Measurements from ENCODE around the gene TMEM131.

GRCh38 chr2:97844311-97844859, 151.4 kb downstream of the TMEM131 start:
- TF ChIP-seq ELK1 (IDR thresholded peaks at IDR 0.05; ENCODE audit: low read depth, low read length) (no peak), POLR2A (IDR thresholded peaks at IDR 0.05; ENCODE audit: low read depth, low read length) (no peak), EP300 (IDR thresholded peaks at IDR 0.05; ENCODE audit: borderline replicate concordance in 1 of 2, control insufficient read depth in 1 of 2, low read depth in 2 of 2, low read length in 2 of 2) (no peak)

All from GM12878 (cell line).